GM13977 (cell line): Measurements from ENCODE around the gene DSTN.

Experiments
- DNase-seq: peaks from one replicate; pipeline ENCODE4 v3.0.0; 2012; ENCODE audit warnings: low spot score
- CTCF ChIP-seq: IDR thresholded peaks from 2 replicates; pipeline ENCODE4 v1.5.1; 2012; ENCODE audit warnings: mild to moderate bottlenecking, control low read depth; ENCODE audit not compliant: insufficient read depth; ENCODE audit errors: extremely low read depth, missing control alignments
- in situ Hi-C: fragments of 300-500 bp; cut with MboI; formaldehyde crosslinking; loops from one replicate; pipeline ENCODE4 v1.12.0; 2022; ENCODE audit warnings: low sequenced_read_pairs, low pct_unique_long_range_greater_than_20kb, mixed read lengths, inconsistent platforms; ENCODE audit not compliant: unreplicated experiment

The DSTN gene

GRCh38 chr20:17593902-17594301, 24.0 kb downstream of the DSTN start:
- TF ChIP-seq CTCF = no peak
- in situ Hi-C loops = no loop called here
- no peak for DNase-seq

DNA sequence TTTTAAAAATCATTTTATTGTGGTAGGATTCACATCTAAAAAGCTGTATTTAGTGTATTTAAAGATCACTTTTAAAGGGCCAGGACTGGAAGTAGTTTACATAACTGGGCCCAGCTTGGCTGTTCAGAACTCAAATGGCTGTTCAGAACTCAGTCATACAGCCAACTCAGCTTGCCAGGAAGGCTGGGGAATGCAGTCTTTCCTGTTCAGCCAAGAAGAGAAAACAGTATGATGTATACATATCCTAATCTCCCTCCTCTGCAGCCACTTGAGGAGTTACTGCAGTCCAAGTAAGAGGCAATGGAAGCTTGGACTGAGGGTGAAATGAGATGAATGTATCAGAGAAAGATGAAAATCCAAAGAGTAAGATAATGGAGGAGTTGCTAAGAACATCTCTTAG, 24.6 kb downstream of the DSTN start:
- TF ChIP-seq CTCF = no peak
- in situ Hi-C loops = no loop called here

DNA sequence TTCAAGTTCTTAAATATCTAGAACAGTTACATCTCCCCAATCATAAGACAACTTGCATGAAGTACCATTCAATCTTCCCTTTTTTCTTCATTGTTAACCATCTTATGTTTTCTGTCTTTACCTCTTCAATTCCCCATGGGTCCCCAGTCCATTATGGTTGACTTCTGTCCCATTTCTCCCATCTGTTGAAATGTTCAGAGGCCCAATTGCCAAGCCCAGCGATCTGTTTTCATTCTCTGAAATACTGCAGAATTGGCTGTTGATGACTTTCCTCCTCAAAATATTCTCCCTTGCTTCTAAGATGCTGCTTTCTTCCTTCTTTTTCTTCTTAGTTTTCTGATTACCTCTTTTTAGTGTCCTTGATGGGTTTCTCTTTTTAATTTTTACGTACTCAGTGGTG, 26.0 kb downstream of the DSTN start:
- no peak for DNase-seq
- no peak for TF ChIP-seq CTCF
- in situ Hi-C loops = no loop called here

More for the DNA sequence above, 24.6 kb downstream of the DSTN start:
- DNase-seq = no peak

DNA sequence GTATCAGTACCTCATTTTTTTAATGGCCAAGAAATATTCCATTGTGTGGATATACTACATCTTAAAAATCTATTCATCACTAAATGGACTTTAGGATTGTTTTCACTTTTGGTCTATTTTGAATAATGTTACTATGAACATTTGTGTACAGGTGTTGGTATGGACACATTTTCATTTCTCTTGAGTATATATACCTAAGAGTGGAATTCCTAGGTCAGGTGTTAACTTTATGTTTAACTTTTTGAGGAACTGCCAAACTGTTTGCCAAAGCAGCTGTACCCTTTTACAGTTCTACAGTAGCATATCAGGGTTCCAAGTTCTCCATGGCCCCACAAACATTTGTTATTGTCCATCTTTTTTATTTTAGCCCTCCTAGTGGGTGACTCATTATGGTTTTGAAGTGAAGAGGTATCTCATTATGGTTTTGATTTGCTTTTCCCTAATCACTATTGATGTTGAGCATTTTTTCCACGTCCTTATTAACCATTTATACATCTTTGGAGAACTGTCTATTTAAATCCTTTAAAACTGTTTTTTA, 28.2 kb downstream of the DSTN start:
- no peak for TF ChIP-seq CTCF
- in situ Hi-C loops = no loop called here
- no peak for DNase-seq

GRCh38 chr20:17601957-17602356, 32.1 kb downstream of the DSTN start:
- no peak for DNase-seq
- no peak for TF ChIP-seq CTCF
- in situ Hi-C loops = loop anchor here (10.0 kb wide), 1 partner anchor 57 kb away; no protein-coding TSS in a partner anchor

DNA sequence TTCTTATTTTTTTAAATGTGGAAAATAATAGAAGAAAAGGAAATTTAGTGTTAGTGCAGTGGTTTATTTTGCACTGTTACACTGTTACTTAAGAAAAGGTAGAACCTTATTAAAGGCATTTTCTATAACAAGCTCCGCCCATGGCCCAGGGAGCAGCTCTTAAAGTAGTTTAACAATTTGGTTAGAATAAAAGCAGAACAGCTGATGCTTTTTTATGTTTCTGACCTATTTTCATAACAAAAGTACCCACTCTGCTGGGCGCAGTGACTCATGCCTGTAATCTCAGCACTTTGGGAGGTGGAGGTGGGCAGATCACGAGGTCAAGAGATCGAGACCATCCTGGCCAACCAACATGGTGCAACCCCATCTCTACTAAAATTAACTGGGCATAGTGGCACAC, 32.6 kb downstream of the DSTN start:
- no peak for TF ChIP-seq CTCF
- DNase-seq = no peak
- in situ Hi-C loops = loop anchor here (10.0 kb wide), 1 partner anchor 58 kb away; no protein-coding TSS in a partner anchor
